Neural progenitor cell (in vitro differentiated cells): ENCODE measurements around the gene PTPRB. TPM values are rescaled to one million over a fixed set of nuclear protein-coding genes. Genes with fewer than 3 reads are reported as not detected.

Experiments
- DNase-seq: peaks from one replicate; pipeline ENCODE4 v3.0.0-alpha.2; 2016; ENCODE audit warnings: low spot score
- H2AFZ ChIP-seq: fragments of 200-600 bp; sonication (generic); replicated peaks from 2 replicates; pipeline ENCODE4 v1.6.1; 2016; ENCODE audit warnings: antibody characterized with exemption
- H3F3A ChIP-seq: fragments of 200-600 bp; sonication (generic); 2 replicates; pipeline ENCODE4 v1.6.1; 2016; ENCODE audit warnings: antibody characterized with exemption, low read depth
- H3K27ac ChIP-seq: fragments of 200-600 bp; sonication (generic); 2 replicates; pipeline ENCODE4 v1.5.1; 2016; ENCODE audit warnings: mild to moderate bottlenecking
- H3K27me3 ChIP-seq: fragments of 200-600 bp; sonication (generic); 2 replicates; pipeline ENCODE4 v1.6.1; 2016; ENCODE audit warnings: mild to moderate bottlenecking, moderate library complexity
- H3K36me3 ChIP-seq: fragments of 200-600 bp; sonication (generic); 2 replicates; pipeline ENCODE4 v1.5.1; 2016
- H3K4me1 ChIP-seq: fragments of 200-600 bp; sonication (generic); 2 replicates; pipeline ENCODE4 v1.6.1; 2016; ENCODE audit warnings: mixed run types
- H3K4me2 ChIP-seq: fragments of 200-600 bp; sonication (generic); 2 replicates; pipeline ENCODE4 v1.6.1; 2016
- H3K4me3 ChIP-seq: fragments of 200-600 bp; sonication (generic); 2 replicates; pipeline ENCODE4 v1.5.1; 2016
- H3K79me2 ChIP-seq: fragments of 200-600 bp; sonication (generic); 2 replicates; pipeline ENCODE4 v1.6.1; 2016; ENCODE audit warnings: low read depth
- H3K9ac ChIP-seq: fragments of 200-600 bp; sonication (generic); 2 replicates; pipeline ENCODE4 v1.6.1; 2016
- H3K9me3 ChIP-seq: fragments of 200-600 bp; sonication (generic); 2 replicates; pipeline ENCODE4 v1.5.1; 2016; ENCODE audit warnings: low read depth
- H4K20me1 ChIP-seq: fragments of 200-600 bp; sonication (generic); 2 replicates; pipeline ENCODE4 v1.6.1; 2016; ENCODE audit warnings: low read depth
- H3K27ac Mint-ChIP-seq: 3 replicates; pipeline ENCODE4 v1.8.0; 2021; ENCODE audit warnings: mixed read lengths
- H3K27me3 Mint-ChIP-seq: 2 replicates; pipeline ENCODE4 v1.8.0; 2022; ENCODE audit warnings: low read depth, mild to moderate bottlenecking, inconsistent platforms, moderate library complexity, mixed read lengths; ENCODE audit not compliant: insufficient read depth
- H3K36me3 Mint-ChIP-seq: 3 replicates; pipeline ENCODE4 v1.8.0; 2021; ENCODE audit warnings: mixed read lengths
- H3K4me1 Mint-ChIP-seq: 3 replicates; pipeline ENCODE4 v1.8.0; 2021; ENCODE audit warnings: mixed read lengths
- H3K4me3 Mint-ChIP-seq: 3 replicates; pipeline ENCODE4 v1.8.0; 2021; ENCODE audit warnings: mild to moderate bottlenecking, moderate library complexity, mixed read lengths
- H3K9me3 Mint-ChIP-seq: 3 replicates; pipeline ENCODE4 v1.8.0; 2020; ENCODE audit warnings: mixed read lengths
- EZH2 ChIP-seq: fragments of 200-600 bp; sonication (generic); IDR thresholded peaks from 2 replicates; pipeline ENCODE4 v1.6.1; 2017; ENCODE audit warnings: antibody characterized with exemption, mild to moderate bottlenecking, moderate library complexity
- EZH2phosphoT487 ChIP-seq: fragments of 200-600 bp; sonication (generic); IDR thresholded peaks from 2 replicates; pipeline ENCODE4 v1.6.1; 2017; ENCODE audit warnings: antibody characterized with exemption
- total RNA-seq: library from RNA; depleted of rRNA; stranded (reverse); fragments of >200 nt; gene quantifications from 2 replicates; pipeline ENCODE4 v1.2.3, GENCODE V29; 2015; ENCODE audit warnings: low replicate concordance
- TF ChIP-seq, protein P1 (sequence below): fragments of 200-600 bp; sonication (generic); IDR thresholded peaks from 2 replicates; pipeline ENCODE4 v1.5.1; 2017; ENCODE audit warnings: antibody characterized with exemption, mild to moderate bottlenecking

The PTPRB gene
- total RNA-seq, 1 donor from 2014 or later: not detected

DNA sequence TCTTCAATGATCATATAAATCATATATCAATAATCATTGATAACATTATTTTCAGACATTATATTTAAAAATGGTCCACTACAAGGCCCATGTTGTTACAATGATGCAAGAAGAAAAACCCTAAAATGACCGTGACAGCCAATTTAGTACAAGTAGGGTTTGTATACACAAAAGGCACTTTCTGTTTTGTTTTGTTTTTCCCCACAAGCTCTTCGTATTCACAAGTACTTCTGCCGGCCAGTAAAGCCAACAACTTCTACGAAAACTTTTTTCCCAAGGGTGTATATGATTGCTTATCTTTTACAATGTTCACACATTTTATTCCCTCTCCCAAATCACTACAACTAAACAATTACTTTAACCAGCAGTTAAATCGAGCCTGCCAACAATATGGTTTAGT, 9.6 kb downstream of the PTPRB start:
- Mint-ChIP-seq H3K36me3 (no peaks in the 10 kb centered on the region), H3K27ac (no peak overlapping the region), H3K4me3 (no peak overlapping the region), H3K4me1 (no peaks in the 10 kb centered on the region), H3K9me3 (peaks cover 4% of the 10 kb centered on the region), H3K27me3 (peaks cover 2% of the 10 kb centered on the region)
- no peak overlapping the region for H3K4me3 ChIP-seq
- H3K9me3 ChIP-seq: no peaks in the 10 kb centered on the region
- H3K9ac ChIP-seq: no peak overlapping the region
- no peak for DNase-seq
- H3K36me3 ChIP-seq: no peaks in the 10 kb centered on the region
- H3K79me2 ChIP-seq: no peaks in the 10 kb centered on the region
- H3K27me3 ChIP-seq: no peaks in the 10 kb centered on the region
- H3K27ac ChIP-seq: no peak overlapping the region
- no peaks in the 10 kb centered on the region for H4K20me1 ChIP-seq
- TF ChIP-seq, protein P1, sequence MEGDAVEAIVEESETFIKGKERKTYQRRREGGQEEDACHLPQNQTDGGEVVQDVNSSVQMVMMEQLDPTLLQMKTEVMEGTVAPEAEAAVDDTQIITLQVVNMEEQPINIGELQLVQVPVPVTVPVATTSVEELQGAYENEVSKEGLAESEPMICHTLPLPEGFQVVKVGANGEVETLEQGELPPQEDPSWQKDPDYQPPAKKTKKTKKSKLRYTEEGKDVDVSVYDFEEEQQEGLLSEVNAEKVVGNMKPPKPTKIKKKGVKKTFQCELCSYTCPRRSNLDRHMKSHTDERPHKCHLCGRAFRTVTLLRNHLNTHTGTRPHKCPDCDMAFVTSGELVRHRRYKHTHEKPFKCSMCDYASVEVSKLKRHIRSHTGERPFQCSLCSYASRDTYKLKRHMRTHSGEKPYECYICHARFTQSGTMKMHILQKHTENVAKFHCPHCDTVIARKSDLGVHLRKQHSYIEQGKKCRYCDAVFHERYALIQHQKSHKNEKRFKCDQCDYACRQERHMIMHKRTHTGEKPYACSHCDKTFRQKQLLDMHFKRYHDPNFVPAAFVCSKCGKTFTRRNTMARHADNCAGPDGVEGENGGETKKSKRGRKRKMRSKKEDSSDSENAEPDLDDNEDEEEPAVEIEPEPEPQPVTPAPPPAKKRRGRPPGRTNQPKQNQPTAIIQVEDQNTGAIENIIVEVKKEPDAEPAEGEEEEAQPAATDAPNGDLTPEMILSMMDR: no peak
- TF ChIP-seq EZH2 (no peak), EZH2phosphoT487 (no peak)
- H3K4me1 ChIP-seq: peaks cover 1% of the 10 kb centered on the region
- H3K4me2 ChIP-seq: no peak overlapping the region
- no peaks in the 10 kb centered on the region for H3F3A ChIP-seq
- H2AFZ ChIP-seq: no peak overlapping the region

DNA sequence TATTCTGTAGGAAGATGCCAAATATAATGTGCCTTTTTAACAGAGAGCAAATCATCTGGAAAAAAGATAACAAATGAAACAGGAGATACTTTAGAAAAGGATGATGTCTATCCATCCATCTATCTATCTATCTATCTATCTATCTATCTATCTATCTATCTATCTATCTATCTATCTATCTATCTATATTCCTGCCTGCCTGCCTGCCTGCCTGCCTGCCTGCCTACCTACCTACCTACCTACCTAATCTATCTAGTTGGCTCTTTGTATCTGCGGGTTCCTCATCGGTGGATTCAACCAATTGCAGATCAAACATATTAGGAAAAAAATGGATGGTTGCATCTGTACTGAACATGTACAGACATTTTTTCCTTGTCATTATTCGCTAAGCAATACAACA, 11.0 kb downstream of the PTPRB start:
- H3K4me3 Mint-ChIP-seq: no peak overlapping the region
- TF ChIP-seq, protein P1: no peak
- no peak for TF ChIP-seq EZH2
- peaks cover 4% of the 10 kb centered on the region for H3K9me3 Mint-ChIP-seq
- no peak overlapping the region for H3K27ac Mint-ChIP-seq
- H3K4me3 ChIP-seq: no peak overlapping the region
- DNase-seq: no peak
- no peaks in the 10 kb centered on the region for H3K36me3 Mint-ChIP-seq
- no peaks in the 10 kb centered on the region for H3K79me2 ChIP-seq
- H3K4me2 ChIP-seq: no peak overlapping the region
- H3K27me3 Mint-ChIP-seq: peaks cover 2% of the 10 kb centered on the region
- peaks cover 9% of the 10 kb centered on the region for H3K4me1 ChIP-seq
- no peak overlapping the region for H3K9ac ChIP-seq
- H3K9me3 ChIP-seq: no peaks in the 10 kb centered on the region
- no peaks in the 10 kb centered on the region for H3F3A ChIP-seq
- no peaks in the 10 kb centered on the region for H3K27me3 ChIP-seq
- H2AFZ ChIP-seq: no peak overlapping the region
- peaks cover 2% of the 10 kb centered on the region for H3K4me1 Mint-ChIP-seq
- no peaks in the 10 kb centered on the region for H4K20me1 ChIP-seq
- no peak overlapping the region for H3K27ac ChIP-seq
- no peaks in the 10 kb centered on the region for H3K36me3 ChIP-seq

DNA sequence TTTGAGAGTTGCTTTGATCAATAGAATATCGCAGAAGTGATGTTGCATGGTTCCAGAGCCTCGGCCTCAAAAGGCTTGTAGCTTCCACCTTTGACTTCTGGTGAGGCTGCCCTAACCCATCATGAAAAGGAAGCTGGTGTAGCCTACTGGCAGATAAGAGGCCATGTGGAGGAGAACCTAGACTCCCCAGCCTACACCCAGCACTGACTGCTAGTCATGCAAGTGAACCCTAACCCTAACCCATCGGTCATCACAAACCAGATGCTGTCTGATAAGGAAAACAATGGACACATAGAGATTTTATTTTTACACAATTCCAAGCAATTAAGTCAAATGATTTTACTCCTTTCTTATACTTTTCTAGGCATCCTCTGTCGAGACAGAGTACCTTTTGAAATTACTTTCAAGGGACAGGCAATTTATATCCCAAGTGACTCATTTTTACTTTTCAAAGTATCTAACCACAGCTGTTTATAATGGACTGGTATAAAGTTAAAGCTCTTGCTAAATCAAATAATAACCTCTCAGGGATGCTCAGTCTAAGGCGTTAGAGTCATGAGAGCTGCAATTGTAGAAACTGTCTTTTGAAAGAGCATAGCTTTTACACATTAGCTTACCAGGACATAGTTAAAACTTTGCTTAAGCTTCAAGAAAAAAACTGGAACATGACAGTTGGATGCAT, 17.6 kb downstream of the PTPRB start:
- Histone ChIP-seq H2AFZ (no peak overlapping the region), H3K79me2 (no peaks in the 10 kb centered on the region), H3K4me1 (peaks cover 9% of the 10 kb centered on the region), H3K9ac (no peak overlapping the region), H3K4me2 (no peak overlapping the region), H4K20me1 (no peaks in the 10 kb centered on the region), H3K9me3 (no peaks in the 10 kb centered on the region), H3K4me3 (no peak overlapping the region), H3K27ac (no peak overlapping the region), H3F3A (no peaks in the 10 kb centered on the region), H3K36me3 (no peaks in the 10 kb centered on the region), H3K27me3 (no peaks in the 10 kb centered on the region)
- Mint-ChIP-seq H3K4me1 (peaks cover 12% of the 10 kb centered on the region), H3K27ac (no peak overlapping the region), H3K27me3 (peaks cover 2% of the 10 kb centered on the region), H3K4me3 (no peak overlapping the region), H3K9me3 (no peaks in the 10 kb centered on the region), H3K36me3 (no peaks in the 10 kb centered on the region)
- DNase-seq: no peak
- TF ChIP-seq EZH2 (no peak), EZH2phosphoT487 (no peak)
- TF ChIP-seq, protein P1: no peak
